Stomach smooth muscle (tissue), 2 donors: ENCODE measurements around the gene ZFR2.
"Not testable (repeated sequence)": the region's sequence is repeated elsewhere in the genome, so short reads cannot be mapped to it uniquely, and the experiment has no call there.

Source experiments
- H3K27ac ChIP-seq: one replicate; pipeline ENCODE4 v1.7.0; 2013; ENCODE audit warnings: mild to moderate bottlenecking, low read length, inconsistent platforms
- H3K27me3 ChIP-seq, 2 donors: one replicate each; pipeline ENCODE4 v1.7.0; 2013; ENCODE audit warnings: low read length in 2 of 2; ENCODE audit not compliant: insufficient read depth in 2 of 2, control insufficient read depth in 1 of 2
- H3K36me3 ChIP-seq, 2 donors: one replicate each; pipeline ENCODE4 v1.7.0; 2013; ENCODE audit warnings: low read length in 2 of 2; ENCODE audit not compliant: control insufficient read depth in 2 of 2, insufficient read depth in 2 of 2
- H3K4me1 ChIP-seq: one replicate; pipeline ENCODE4 v1.7.0; 2013; ENCODE audit warnings: low read length; ENCODE audit not compliant: control insufficient read depth, insufficient read depth
- H3K4me3 ChIP-seq, 2 donors: one replicate each; pipeline ENCODE4 v1.7.0; 2013; ENCODE audit warnings: low read length in 2 of 2
- H3K9ac ChIP-seq, 2 donors: one replicate each; pipeline ENCODE4 v1.7.0; 2013; ENCODE audit warnings: low read length in 2 of 2, mild to moderate bottlenecking in 1 of 2
- H3K9me3 ChIP-seq, 2 donors: one replicate each; pipeline ENCODE4 v1.7.0; 2013; ENCODE audit warnings: low read length in 2 of 2; ENCODE audit not compliant: control insufficient read depth in 2 of 2
- donor health status: healthy.
- donor health status: Pancreatic carcinoma.

The ZFR2 gene

DNA sequence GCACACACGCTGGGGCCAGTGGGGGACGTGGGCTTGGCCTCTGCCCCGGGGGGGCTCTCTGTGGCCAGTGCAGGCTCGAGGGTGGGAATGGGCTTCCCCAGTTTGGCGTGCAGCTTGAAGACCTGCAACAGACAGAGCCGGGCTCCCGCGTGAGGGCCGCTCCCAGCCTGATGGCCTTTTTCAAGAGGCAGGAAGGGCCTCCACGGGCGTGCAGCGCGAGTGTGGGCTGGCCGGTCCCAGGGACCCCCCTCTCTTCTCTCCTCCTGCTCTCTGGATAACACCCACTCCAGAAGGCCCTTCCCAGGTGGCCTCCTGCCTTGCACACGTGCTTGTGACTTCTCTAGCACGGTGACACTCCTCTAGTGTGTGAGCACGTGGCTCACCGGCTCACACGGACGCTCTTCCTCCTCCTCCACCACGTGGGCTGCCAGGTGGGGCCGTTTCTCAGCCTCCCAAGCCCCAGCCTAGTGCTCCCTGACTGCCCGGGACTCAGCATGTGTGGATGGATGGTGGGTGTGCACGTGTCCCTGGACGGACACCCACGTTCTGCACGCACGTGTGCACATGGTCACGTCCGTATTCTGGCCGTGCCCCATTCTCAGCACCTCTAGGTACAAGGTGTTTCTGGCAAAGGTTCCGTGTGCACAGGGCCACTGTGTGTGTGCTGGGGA lies 43.4 kb downstream of the ZFR2 start:
- peaks cover 0 to 3% of the 10 kb centered on the region in 2 donors for H3K27me3 ChIP-seq
- no peak overlapping the region for H3K4me3 ChIP-seq
- no peaks in the 10 kb centered on the region for H3K9me3 ChIP-seq
- H3K27ac ChIP-seq, result no peak overlapping the region
- no peaks in the 10 kb centered on the region for H3K4me1 ChIP-seq
- H3K36me3 ChIP-seq, result no peaks in the 10 kb centered on the region
- no peak overlapping the region for H3K9ac ChIP-seq

DNA sequence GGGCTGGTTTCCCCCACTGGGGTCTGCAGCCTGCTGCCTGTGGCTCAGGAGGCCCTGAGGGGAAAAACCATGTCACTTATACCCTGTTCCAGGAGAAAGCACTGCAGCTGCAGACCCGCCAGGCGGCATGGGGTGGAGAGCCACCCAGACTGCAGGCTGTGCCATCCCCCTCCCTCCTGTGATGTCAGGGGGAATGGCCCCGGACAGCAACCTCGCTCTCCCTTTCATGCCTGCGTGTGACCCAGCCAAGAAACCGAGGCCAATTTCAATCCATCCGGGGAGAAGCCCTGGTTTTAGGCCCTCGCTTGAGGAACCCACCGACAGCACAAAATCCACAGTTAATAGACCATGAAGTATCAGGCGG lies 45.5 kb downstream of the ZFR2 start:
- H3K9ac ChIP-seq, result no peak overlapping the region
- H3K9me3 ChIP-seq, result no peaks in the 10 kb centered on the region

DNA sequence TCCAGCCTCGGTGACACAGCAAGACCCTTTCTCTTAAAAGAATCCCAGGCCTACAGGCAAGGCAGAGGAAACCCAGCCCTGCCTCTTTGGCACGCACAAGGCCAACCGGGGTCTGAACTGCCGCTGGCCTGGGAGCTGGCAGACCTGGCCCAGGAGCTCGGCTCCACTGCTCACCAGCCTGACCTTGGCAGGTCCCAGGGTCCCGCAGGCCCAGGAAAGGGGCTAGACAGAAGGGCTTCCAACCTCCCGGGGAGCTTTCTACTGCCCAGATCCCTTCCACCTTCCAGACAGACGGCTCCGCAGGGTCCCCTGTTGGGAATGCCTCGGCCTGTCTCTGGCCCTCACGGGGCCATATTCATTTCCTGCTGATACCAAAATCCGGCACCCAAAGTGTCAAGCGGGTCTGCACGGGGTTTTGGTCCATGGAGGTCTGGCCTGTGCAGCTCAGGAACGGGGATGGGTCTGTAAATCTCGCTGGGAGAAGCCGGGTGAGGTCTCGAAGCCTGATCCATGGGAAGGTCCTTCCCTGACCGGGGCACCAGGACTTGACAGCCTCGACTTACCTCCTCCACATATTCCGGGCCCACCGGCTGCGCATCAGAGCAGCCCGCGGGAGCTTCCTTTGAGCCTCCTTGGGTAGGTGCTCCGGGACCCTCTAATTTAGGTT lies 46.0 kb downstream of the ZFR2 start:
- peaks cover 0 to 3% of the 10 kb centered on the region in 2 donors for H3K27me3 ChIP-seq
- no peak overlapping the region for H3K4me3 ChIP-seq
- H3K27ac ChIP-seq, result no peak overlapping the region
- H3K9ac ChIP-seq, result no peak overlapping the region
- H3K36me3 ChIP-seq, result no peaks in the 10 kb centered on the region
- H3K4me1 ChIP-seq, result no peaks in the 10 kb centered on the region
- H3K9me3 ChIP-seq, result no peaks in the 10 kb centered on the region

More for the DNA sequence above, 45.5 kb downstream of the ZFR2 start:
- peaks cover 0 to 2% of the 10 kb centered on the region in 2 donors for H3K27me3 ChIP-seq
- H3K4me3 ChIP-seq, result no peak overlapping the region
- H3K4me1 ChIP-seq, result no peaks in the 10 kb centered on the region
- no peaks in the 10 kb centered on the region for H3K36me3 ChIP-seq
- H3K27ac ChIP-seq, result no peak overlapping the region

DNA sequence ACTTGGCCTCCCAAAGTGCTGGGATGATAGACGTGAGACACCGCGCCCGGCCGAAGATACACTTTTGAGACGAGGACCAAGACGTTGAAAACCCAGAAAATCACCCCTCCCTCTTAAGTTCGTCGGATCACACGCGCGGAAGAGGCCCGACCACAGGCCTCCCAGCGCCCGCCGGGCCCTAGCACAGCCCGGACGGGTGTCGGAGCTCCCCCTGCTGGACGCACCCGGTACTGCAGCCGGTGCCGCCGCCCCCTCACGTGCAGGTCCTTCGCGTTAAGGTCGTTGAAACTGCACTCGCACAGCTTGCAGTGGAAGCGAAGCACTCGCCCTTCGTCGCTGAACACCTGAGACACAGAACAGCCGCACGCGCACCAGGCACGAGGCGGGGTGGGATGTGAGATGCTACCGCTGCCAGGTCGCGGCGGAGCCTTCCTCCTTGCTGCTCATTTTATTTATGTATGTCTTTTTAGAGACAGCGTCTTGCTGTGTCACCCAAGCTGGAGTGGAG lies 46.9 kb downstream of the ZFR2 start:
- no peaks in the 10 kb centered on the region for H3K36me3 ChIP-seq
- no peak overlapping the region for H3K27ac ChIP-seq
- no peak overlapping the region for H3K9ac ChIP-seq
- peaks cover 0 to 3% of the 10 kb centered on the region in 2 donors for H3K27me3 ChIP-seq
- H3K4me1 ChIP-seq, result no peaks in the 10 kb centered on the region
- no peak overlapping the region for H3K4me3 ChIP-seq
- H3K9me3 ChIP-seq, result no peaks in the 10 kb centered on the region

DNA sequence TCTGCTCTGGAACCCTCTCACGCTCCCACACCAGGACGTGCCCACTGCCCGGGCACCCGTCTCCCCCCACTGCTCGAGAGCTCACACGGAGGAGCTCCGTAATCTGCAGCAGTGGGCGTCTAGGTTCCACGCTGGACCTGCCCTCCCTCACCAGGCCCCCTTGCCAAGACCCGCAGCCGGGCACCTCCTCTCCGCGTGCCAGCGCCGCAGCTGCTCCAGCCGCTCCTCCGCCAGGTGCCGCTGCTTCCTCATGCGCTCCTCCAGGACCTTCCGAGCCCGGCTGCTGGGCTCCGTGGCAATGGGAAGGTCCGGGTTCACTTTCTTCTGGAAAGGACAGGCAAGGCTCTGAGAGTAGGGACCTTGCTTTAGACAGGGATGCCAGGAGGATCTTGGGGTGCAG lies 47.7 kb downstream of the ZFR2 start:
- H3K36me3 ChIP-seq, result no peaks in the 10 kb centered on the region
- H3K9ac ChIP-seq, result no peak overlapping the region
- no peaks in the 10 kb centered on the region for H3K9me3 ChIP-seq
- no peaks in the 10 kb centered on the region for H3K4me1 ChIP-seq
- H3K4me3 ChIP-seq, result no peak overlapping the region
- no peak overlapping the region for H3K27ac ChIP-seq
- peaks cover 3% of the 10 kb centered on the region in 2 donors for H3K27me3 ChIP-seq

GRCh38 chr19:3819989-3820388 lies 48.8 kb downstream of the ZFR2 start:
- H3K4me1 ChIP-seq, result no peaks in the 10 kb centered on the region
- H3K4me3 ChIP-seq, result no peak overlapping the region
- no peaks in the 10 kb centered on the region for H3K36me3 ChIP-seq
- no peak overlapping the region for H3K9ac ChIP-seq
- no peak overlapping the region for H3K27ac ChIP-seq
- H3K27me3 ChIP-seq, result peaks cover 3% of the 10 kb centered on the region in 2 donors
- H3K9me3 ChIP-seq, result no peaks in the 10 kb centered on the region

DNA sequence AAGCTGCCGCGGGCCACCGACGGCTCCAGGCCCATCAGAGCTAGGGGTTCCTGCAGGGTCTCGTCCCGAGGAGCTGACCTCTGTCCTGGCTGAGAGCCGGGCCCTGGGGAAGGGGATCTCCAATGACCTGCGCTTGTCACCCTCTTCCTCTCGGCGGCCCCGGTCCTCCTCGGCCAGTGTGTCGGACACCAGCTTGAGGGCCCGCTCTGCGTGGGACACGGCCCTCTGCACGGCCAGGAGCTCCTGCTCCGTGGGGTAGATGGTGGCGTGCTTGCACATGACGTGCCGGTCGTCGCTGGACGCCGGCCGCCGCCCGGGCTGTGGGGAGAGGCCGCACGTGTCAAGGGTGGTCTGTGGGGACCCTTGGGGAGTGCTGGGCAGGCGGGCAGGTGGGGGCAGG lies 49.9 kb downstream of the ZFR2 start:
- Histone ChIP-seq H3K27ac (no peak overlapping the region), H3K4me3 (no peak overlapping the region), H3K4me1 (no peaks in the 10 kb centered on the region), H3K27me3 (peaks cover 3% of the 10 kb centered on the region in 2 donors), H3K36me3 (no peaks in the 10 kb centered on the region), H3K9me3 (no peaks in the 10 kb centered on the region), H3K9ac (no peak overlapping the region)

DNA sequence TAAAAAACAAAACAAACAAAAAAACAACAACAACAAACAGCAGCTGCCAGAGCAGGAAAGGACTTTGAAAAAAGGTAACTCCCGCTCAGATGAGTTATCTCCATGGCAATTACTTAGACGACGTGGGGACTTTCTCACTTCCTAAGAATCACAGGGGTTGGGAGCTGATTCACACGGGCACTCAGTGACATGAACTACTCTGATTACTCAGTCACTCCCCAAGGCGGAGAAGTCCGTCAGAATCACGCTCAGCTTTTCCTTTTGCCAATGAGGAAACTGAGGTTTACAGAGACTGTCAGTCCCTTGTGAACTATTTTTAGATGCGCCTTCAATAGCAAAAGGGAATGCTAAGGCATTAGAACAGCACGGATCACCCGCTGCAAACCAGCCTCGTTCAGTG lies 50.4 kb downstream of the ZFR2 start:
- no peak overlapping the region for H3K27ac ChIP-seq
- H3K4me1 ChIP-seq, result no peaks in the 10 kb centered on the region
- no peak overlapping the region for H3K4me3 ChIP-seq
- no peak overlapping the region for H3K9ac ChIP-seq
- H3K27me3 ChIP-seq, result peaks cover 3% of the 10 kb centered on the region in 2 donors
- H3K36me3 ChIP-seq, result no peaks in the 10 kb centered on the region
- H3K9me3 ChIP-seq, result no peaks in the 10 kb centered on the region

DNA sequence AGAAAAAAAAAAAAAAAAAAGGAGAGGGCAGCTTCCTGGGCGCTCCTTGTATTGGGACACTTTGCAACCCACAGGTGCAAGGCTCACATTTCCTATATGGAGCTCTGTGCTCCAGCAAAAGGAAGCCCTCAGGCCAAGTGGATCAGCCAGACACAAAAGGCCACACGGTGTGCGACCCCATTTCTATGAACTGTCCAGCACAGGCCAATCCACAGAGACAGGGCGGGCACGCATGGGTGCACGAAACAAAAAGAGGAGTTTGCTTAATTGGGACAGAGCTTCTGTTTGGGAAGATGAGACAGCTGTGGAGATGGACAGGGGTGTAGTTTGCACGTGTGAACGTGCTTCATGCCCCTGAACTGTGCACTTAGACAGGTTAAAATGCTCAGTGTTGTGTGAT lies 51.1 kb downstream of the ZFR2 start:
- Histone ChIP-seq H3K4me3 (no peak overlapping the region), H3K27me3 (peaks cover 3% of the 10 kb centered on the region in 2 donors), H3K9me3 (no peaks in the 10 kb centered on the region), H3K36me3 (no peaks in the 10 kb centered on the region), H3K27ac (no peak overlapping the region), H3K9ac (no peak overlapping the region), H3K4me1 (no peaks in the 10 kb centered on the region)

DNA sequence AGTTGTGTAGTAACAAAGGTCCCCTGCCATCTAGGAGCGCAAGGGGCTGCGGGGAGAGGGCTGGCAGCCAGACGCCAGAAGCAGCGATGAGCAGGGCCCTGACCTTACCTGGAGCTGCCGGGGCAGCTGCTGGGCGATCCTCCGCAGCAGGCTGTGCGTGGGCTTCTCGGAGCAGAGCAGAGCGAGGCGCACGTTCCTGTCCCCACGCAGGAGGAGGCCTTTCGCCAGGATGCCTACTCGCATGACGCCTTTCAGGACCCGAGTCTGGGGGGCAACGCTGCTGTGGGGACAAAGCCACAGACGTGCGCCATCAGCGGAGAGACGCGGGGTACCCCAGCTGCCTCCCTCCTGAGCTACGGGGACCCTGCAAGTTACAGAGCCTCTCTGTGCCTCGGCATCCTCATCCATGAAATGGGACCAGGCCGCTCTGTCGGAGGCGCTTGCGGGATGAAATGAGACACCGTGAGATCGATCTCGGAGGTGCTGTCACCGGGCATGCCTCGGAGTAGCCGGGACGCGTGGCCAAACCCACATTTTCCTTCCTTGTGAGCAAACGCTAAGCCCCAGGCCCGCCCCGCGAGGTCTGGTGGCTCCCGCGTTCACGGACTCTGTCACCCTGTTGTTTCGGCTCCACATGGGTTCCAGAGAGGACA lies 52.1 kb downstream of the ZFR2 start:
- Histone ChIP-seq H3K27me3 (peaks cover 3% of the 10 kb centered on the region in 2 donors), H3K9ac (no peak overlapping the region), H3K4me1 (no peaks in the 10 kb centered on the region), H3K27ac (no peak overlapping the region), H3K4me3 (no peak overlapping the region), H3K36me3 (no peaks in the 10 kb centered on the region), H3K9me3 (no peaks in the 10 kb centered on the region)

DNA sequence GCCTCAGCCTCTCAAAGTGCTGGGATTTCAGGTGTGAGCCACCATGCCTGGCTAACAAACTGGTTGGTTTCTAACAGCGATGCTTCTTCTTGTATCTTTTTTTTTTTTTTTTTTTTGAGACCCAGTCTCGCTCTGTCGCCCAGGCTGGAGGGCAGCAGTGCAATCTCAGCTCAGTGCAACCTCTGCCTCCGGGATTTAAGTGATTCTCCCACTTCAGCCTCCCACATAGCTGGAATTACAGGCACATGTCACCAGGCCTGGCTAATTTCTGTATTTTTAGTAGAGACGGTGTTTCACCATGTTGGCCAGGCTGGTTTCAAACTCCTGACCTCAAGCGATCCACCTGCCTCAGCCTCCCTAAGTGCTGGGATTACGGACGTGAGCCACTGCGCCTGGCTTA lies 52.7 kb downstream of the ZFR2 start:
- H3K27ac ChIP-seq, H3K27me3 ChIP-seq, H3K9me3 ChIP-seq, H3K36me3 ChIP-seq, H3K4me3 ChIP-seq, H3K4me1 ChIP-seq, H3K9ac ChIP-seq: not testable (repeated sequence)
